Tibial artery (tissue), 4 donors: Measurements from ENCODE around the gene PTPRG.

Source experiments
- DNase-seq, 2 donors: peaks; one replicate each; pipeline ENCODE4 v3.0.0-alpha.2; 2019
- H3K27ac ChIP-seq, 2 donors: fragments of 200-600 bp; sonication (generic) in 1 of 2; 1 replicate in 1 of 2; 2 replicates in 1 of 2; pipeline ENCODE4 v1.5.1; 2018 to 2019; ENCODE audit warnings: mild to moderate bottlenecking in 1 of 2
- H3K27me3 ChIP-seq, 2 donors: fragments of 200-600 bp; sonication (generic) in 1 of 2; one replicate each; pipeline versions ENCODE4 v1.5.1 to v1.6.0; 2016 to 2019
- H3K36me3 ChIP-seq, 3 donors: fragments of 200-600 bp; sonication (generic) in 2 of 3; one replicate each; pipeline ENCODE4 v1.5.1; 2016 to 2019; ENCODE audit warnings: mild to moderate bottlenecking in 2 of 3
- H3K4me1 ChIP-seq, 4 donors: fragments of 200-600 bp; sonication (generic) in 2 of 4; 1 replicate in 3 of 4; 2 replicates in 1 of 4; pipeline ENCODE4 v1.5.1; 2016 to 2019
- H3K4me3 ChIP-seq, 2 donors: fragments of 200-600 bp; sonication (generic) in 1 of 2; 1 replicate in 1 of 2; 2 replicates in 1 of 2; pipeline ENCODE4 v1.5.1; 2018 to 2019; ENCODE audit warnings: mild to moderate bottlenecking in 2 of 2
- H3K9me3 ChIP-seq, 3 donors: fragments of 200-600 bp; sonication (generic) in 1 of 3; one replicate each; pipeline ENCODE4 v1.5.1; 2016 to 2019
- intact Hi-C: fragments of 100-400 bp; cut with DNase I; formaldehyde crosslinking; loops from one replicate; pipeline ENCODE4 v1.15.0; 2023; ENCODE audit warnings: low total_unique reads
- TF ChIP-seq, protein P1 (sequence below), 2 experiments: fragments of 200-600 bp in 1 of 2; fragments of 450-650 bp in 1 of 2; IDR thresholded peaks; one replicate each; pipeline ENCODE4 v1.5.1; 2017 to 2019; ENCODE audit warnings: antibody characterized with exemption in 2 of 2, mild to moderate bottlenecking in 1 of 2, moderate library complexity in 1 of 2

Gene PTPRG

DNA sequence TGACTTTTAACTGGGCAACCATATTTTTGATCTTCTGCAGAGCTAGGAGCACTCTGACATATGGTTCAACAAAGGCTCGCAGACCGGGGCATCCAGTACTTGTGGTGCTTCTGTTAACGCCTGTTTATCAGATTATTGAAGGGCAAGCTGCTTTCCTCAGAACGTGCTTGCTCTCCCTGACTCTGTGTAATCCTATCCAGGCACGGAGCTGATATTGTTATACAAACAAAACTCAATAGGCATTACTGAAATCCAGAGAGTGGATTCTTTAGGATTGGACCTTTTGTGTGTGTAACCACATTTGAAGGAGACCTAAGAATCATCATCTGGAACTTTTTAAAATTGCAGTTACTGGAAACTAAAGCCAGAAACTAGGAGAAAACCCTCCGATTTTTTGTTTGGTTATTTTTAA, 246.5 kb downstream of the PTPRG start:
- intact Hi-C loops = no loop called here
- peaks cover 0 to 100% (median 79%) of the 10 kb centered on the region in 4 donors for H3K4me1 ChIP-seq

GRCh38 chr3:61808526-61808925, 247.2 kb downstream of the PTPRG start:
- Histone ChIP-seq H3K36me3 (no peaks in the 10 kb centered on the region), H3K27me3 (no peaks in the 10 kb centered on the region), H3K4me3 (no peak overlapping the region), H3K9me3 (no peaks in the 10 kb centered on the region), H3K4me1 (peaks cover 0 to 98% (median 79%) of the 10 kb centered on the region in 4 donors), H3K27ac (peak overlapping the region; percentile 56 to 69)
- intact Hi-C loops = no loop called here
- TF ChIP-seq, protein P1, sequence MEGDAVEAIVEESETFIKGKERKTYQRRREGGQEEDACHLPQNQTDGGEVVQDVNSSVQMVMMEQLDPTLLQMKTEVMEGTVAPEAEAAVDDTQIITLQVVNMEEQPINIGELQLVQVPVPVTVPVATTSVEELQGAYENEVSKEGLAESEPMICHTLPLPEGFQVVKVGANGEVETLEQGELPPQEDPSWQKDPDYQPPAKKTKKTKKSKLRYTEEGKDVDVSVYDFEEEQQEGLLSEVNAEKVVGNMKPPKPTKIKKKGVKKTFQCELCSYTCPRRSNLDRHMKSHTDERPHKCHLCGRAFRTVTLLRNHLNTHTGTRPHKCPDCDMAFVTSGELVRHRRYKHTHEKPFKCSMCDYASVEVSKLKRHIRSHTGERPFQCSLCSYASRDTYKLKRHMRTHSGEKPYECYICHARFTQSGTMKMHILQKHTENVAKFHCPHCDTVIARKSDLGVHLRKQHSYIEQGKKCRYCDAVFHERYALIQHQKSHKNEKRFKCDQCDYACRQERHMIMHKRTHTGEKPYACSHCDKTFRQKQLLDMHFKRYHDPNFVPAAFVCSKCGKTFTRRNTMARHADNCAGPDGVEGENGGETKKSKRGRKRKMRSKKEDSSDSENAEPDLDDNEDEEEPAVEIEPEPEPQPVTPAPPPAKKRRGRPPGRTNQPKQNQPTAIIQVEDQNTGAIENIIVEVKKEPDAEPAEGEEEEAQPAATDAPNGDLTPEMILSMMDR (IDR thresholded peaks at IDR 0.05) = no peak
- peak in 1 of 2 donors; percentile 58 for DNase-seq

More for the DNA sequence above, 246.5 kb downstream of the PTPRG start:
- TF ChIP-seq, protein P1 (IDR thresholded peaks at IDR 0.05) = no peak
- H3K27me3 ChIP-seq = no peaks in the 10 kb centered on the region
- DNase-seq = no peak
- H3K36me3 ChIP-seq = no peaks in the 10 kb centered on the region
- H3K4me3 ChIP-seq = no peak overlapping the region
- H3K27ac ChIP-seq = peak overlapping the region; percentile 56 to 69
- no peaks in the 10 kb centered on the region for H3K9me3 ChIP-seq

GRCh38 chr3:61808999-61809398, 247.6 kb downstream of the PTPRG start:
- H3K4me3 ChIP-seq = no peak overlapping the region
- H3K27me3 ChIP-seq = no peaks in the 10 kb centered on the region
- H3K36me3 ChIP-seq = no peaks in the 10 kb centered on the region
- peaks cover 0 to 97% (median 76%) of the 10 kb centered on the region in 4 donors for H3K4me1 ChIP-seq
- DNase-seq = no peak
- TF ChIP-seq, protein P1 (IDR thresholded peaks at IDR 0.05) = no peak
- H3K27ac ChIP-seq = peak overlapping the region; percentile 56 to 69
- no peaks in the 10 kb centered on the region for H3K9me3 ChIP-seq
- intact Hi-C loops = no loop called here

DNA sequence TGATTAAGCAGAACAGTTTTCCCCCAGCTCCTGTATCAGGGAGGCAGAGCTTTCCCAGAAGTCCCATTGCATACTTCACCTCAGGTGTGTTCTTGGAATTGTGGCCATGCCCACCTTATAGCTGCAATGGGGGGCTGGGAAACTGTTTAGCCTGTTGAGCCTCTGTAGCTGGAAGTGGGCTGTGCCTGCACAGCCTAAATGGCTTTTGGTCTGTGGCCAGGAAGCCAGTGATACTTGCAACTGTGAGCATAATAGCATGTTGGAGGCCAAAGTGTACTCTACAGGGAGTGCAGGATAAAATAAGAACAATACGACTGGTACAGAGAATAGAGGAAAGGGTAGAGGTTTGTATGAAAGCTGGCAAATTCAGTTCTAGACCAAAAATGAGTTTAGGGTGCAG, 248.5 kb downstream of the PTPRG start:
- intact Hi-C loops = no loop called here
- H3K4me1 ChIP-seq = peaks cover 0 to 97% (median 72%) of the 10 kb centered on the region in 4 donors
- H3K27ac ChIP-seq = peak overlapping the region; percentile 56 to 69
- DNase-seq = peak; percentile 51 to 69
- no peak overlapping the region for H3K4me3 ChIP-seq
- no peaks in the 10 kb centered on the region for H3K9me3 ChIP-seq
- H3K27me3 ChIP-seq = no peaks in the 10 kb centered on the region
- TF ChIP-seq, protein P1 (IDR thresholded peaks at IDR 0.05) = no peak
- no peaks in the 10 kb centered on the region for H3K36me3 ChIP-seq

DNA sequence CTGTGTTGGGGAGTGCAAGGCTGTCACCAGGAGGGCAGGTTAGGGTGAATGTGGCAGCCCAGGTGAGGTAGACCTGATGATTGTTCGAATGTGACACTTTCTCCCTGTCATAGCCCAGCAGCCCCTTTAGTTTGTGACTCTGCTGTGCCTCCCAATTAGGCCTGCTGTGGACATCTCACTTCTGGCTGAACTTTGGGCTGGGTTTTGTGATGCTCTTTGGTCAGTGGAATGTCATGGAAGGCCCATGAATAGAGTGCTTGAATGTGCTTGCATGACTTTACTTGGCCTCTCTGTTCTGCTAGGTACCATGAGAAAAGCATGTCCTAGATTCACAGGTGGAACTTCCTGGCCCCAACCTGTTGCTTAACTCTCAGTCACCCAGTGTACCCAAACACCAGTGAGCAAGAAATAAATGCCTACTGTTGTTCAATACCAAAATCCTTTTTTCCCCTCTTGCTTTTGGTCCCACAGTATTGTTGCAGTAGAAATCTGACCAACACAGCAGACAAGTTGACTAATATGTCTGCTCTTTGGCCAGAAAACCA, 249.7 kb downstream of the PTPRG start:
- Histone ChIP-seq H3K27ac (peak overlapping the region; percentile 14 to 56), H3K4me1 (peaks cover 0 to 91% (median 65%) of the 10 kb centered on the region in 4 donors), H3K27me3 (no peaks in the 10 kb centered on the region), H3K9me3 (no peaks in the 10 kb centered on the region), H3K36me3 (no peaks in the 10 kb centered on the region), H3K4me3 (no peak overlapping the region)
- intact Hi-C loops = no loop called here
- DNase-seq = no peak
- TF ChIP-seq, protein P1 (IDR thresholded peaks at IDR 0.05) = no peak
